Heart right ventricle (tissue), 16 donors: ENCODE measurements around the gene CABLES1. TPM values are rescaled to one million over a fixed set of nuclear protein-coding genes. Genes with fewer than 3 reads are reported as not detected.
A peak's percentile ranks its signal among the peaks of the same experiment; 100 is the strongest.

ENCODE experiments used
- ATAC-seq, 8 donors: fragments of 200-7000 bp; cut with Tn5 transposase; one replicate each; pipeline ENCODE4 v1.9.1; 2020; ENCODE audit warnings: mild to moderate bottlenecking in 8 of 8, moderate library complexity in 8 of 8, moderate number of reproducible peaks in 1 of 8
- DNase-seq, 2 donors: peaks; one replicate each; pipeline ENCODE4 v3.0.0-alpha.2; 2020
- H3K27ac ChIP-seq, 10 donors: fragments of 200-600 bp; sonication (generic) in 2 of 10; one replicate each; pipeline versions ENCODE4 v1.5.0 to v1.8.0; 2020 to 2022; ENCODE audit warnings: mild to moderate bottlenecking in 3 of 10
- H3K27me3 ChIP-seq, 7 donors: fragments of 200-600 bp; one replicate each; pipeline ENCODE4 v1.8.0; 2021 to 2022; ENCODE audit warnings: mild to moderate bottlenecking in 2 of 7
- H3K36me3 ChIP-seq, 9 donors: fragments of 200-600 bp; sonication (generic) in 1 of 9; one replicate each; pipeline versions ENCODE4 v1.5.0 to v1.8.0; 2020 to 2022; ENCODE audit warnings: mild to moderate bottlenecking in 2 of 9
- H3K4me1 ChIP-seq, 9 donors: fragments of 200-600 bp; sonication (generic) in 1 of 9; one replicate each; pipeline versions ENCODE4 v1.5.0 to v1.8.0; 2020 to 2022; ENCODE audit warnings: mild to moderate bottlenecking in 4 of 9
- H3K4me3 ChIP-seq, 10 donors: fragments of 200-600 bp; sonication (generic) in 2 of 10; one replicate each; pipeline versions ENCODE4 v1.5.0 to v1.8.0; 2020 to 2022; ENCODE audit warnings: mild to moderate bottlenecking in 7 of 10, moderate library complexity in 2 of 10
- H3K9me3 ChIP-seq, 11 donors: fragments of 200-600 bp in 10 of 11; sonication (generic) in 2 of 11; one replicate each; pipeline versions ENCODE4 v1.5.0 to v1.8.0; 2013 to 2022; ENCODE audit warnings: mild to moderate bottlenecking in 2 of 11, control low read depth in 1 of 11, moderate library complexity in 1 of 11
- WGBS, 2 donors: extraction: QIAGEN DNeasy Blood & Tissue Kit; methylation state at CpG; one replicate each; pipeline ENCODE4 v1.1.7; 2013; ENCODE audit warnings: inconsistent platforms in 1 of 2; 5-methylcytosine and 5-hydroxymethylcytosine counted together
- intact Hi-C, 10 donors: fragments of 100-400 bp; cut with DNase I; formaldehyde crosslinking; loops; one replicate each; pipeline versions ENCODE4 v1.11.1 to v1.14.2; 2022
- polyA plus RNA-seq, 2 donors: library from polyadenylated mRNA; stranded (reverse); fragments of 200-250 nt; gene quantifications; one replicate each; pipeline ENCODE4 v1.2.3, GENCODE V29; 2013
- total RNA-seq, 10 donors: library from RNA; stranded (reverse); fragmentation: NEBNext Ultra II Directional in 3 of 10; extraction: Animal tissue kit (Norgen Biotek cat#: 25700) in 3 of 10; gene quantifications; one replicate each; pipeline versions ENCODE4 v1.2.1 to v1.2.4, GENCODE V29; 2021 to 2023
- TF ChIP-seq, protein P1 (sequence below), 9 donors: fragments of 200-600 bp; sonication (generic) in 2 of 9; IDR thresholded peaks; one replicate each; pipeline versions ENCODE4 v1.5.0 to v1.8.0; 2021 to 2022; ENCODE audit warnings: antibody characterized with exemption in 9 of 9, mild to moderate bottlenecking in 5 of 9, moderate library complexity in 1 of 9
- donor health status: Arrhythmogenic right ventricular cardiomyopathy.
- donor health status: ischemic (EF 13 %, LVEDD 7.1; RV severe dilation, severe dysfunction).
- donor health status: healthy with polysubstance abuse.
- donor health status: DM: no; HTN: yes; CAD: no.
- donor health status: DM: no; HTN: no; CAD: no.
- donor health status: ischemic (EF 25% LVEDD 6.9; RV normal size, moderate dysfunction).
- donor health status: ischemic (EF 25% LVEDD 5.7; RV mildly dilated, moderate dysfunction).
- donor health status: healthy.
- donor health status: DM: yes; HTN: yes; CAD: no.
- donor health status: Ischemic cardiomyopathy.
- donor health status: ischemic (EF 35%, LVEDD 5.7; RV mildly dilated, moderate dysfunction).
- donor health status: nonischemic (EF 11% LVEDD 7.7; RV severe dilation, severe dysfunction).
- donor health status: DM: yes; HTN: yes; CAD: no.
- donor health status: PGD.
- donor health status: ischemic (EF 29% LVEDD 5.4; RV normal size, mild dysfunction).
- donor health status: nonischemic (EF 23%, LVEDD 6.1; RV moderate dilation, normal function).

The CABLES1 gene
- total and polyA plus RNA-seq, 12 donors: 1.0 to 2.2 (median 1.8) TPM

DNA sequence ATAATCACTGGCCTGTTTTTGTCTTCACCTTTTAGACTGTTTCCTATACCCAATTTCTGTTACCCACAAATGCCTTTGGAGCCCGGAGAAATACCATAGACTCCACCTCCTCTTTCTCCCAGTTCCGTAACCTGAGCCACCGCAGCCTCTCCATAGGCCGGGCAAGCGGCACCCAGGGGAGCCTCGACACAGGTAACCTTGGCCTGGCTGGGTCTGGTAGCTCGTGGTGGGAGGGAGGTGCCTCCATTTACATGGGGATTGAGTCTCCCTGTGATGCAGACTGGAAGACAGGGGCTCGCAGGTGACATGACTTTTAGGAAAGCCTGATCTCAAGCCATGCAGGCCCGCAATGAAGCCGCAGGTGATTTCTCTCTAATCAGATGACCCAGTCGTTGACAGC lies 100.6 kb downstream of the CABLES1 start:
- Histone ChIP-seq H3K4me1 (peaks cover 12 to 39% (median 35%) of the 10 kb centered on the region in 9 donors), H3K27ac (no peak overlapping the region), H3K36me3 (no peaks in the 10 kb centered on the region), H3K9me3 (no peaks in the 10 kb centered on the region), H3K27me3 (no peaks in the 10 kb centered on the region), H3K4me3 (no peak overlapping the region)
- intact Hi-C loops: loop anchor here in 4 of 10 donors (5.0 to 10.0 kb wide), 3 partner anchors 101 to 121 kb away; partner anchors contain the start of gene CABLES1 (in 3 of the 4)
- DNase-seq (no peak), ATAC-seq (no peak)
- TF ChIP-seq, protein P1, sequence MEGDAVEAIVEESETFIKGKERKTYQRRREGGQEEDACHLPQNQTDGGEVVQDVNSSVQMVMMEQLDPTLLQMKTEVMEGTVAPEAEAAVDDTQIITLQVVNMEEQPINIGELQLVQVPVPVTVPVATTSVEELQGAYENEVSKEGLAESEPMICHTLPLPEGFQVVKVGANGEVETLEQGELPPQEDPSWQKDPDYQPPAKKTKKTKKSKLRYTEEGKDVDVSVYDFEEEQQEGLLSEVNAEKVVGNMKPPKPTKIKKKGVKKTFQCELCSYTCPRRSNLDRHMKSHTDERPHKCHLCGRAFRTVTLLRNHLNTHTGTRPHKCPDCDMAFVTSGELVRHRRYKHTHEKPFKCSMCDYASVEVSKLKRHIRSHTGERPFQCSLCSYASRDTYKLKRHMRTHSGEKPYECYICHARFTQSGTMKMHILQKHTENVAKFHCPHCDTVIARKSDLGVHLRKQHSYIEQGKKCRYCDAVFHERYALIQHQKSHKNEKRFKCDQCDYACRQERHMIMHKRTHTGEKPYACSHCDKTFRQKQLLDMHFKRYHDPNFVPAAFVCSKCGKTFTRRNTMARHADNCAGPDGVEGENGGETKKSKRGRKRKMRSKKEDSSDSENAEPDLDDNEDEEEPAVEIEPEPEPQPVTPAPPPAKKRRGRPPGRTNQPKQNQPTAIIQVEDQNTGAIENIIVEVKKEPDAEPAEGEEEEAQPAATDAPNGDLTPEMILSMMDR (IDR thresholded peaks at IDR 0.05): no peak
- WGBS, 2 donors: 86 to 88% methylated on average over 11 of the region's 11 CpGs

DNA sequence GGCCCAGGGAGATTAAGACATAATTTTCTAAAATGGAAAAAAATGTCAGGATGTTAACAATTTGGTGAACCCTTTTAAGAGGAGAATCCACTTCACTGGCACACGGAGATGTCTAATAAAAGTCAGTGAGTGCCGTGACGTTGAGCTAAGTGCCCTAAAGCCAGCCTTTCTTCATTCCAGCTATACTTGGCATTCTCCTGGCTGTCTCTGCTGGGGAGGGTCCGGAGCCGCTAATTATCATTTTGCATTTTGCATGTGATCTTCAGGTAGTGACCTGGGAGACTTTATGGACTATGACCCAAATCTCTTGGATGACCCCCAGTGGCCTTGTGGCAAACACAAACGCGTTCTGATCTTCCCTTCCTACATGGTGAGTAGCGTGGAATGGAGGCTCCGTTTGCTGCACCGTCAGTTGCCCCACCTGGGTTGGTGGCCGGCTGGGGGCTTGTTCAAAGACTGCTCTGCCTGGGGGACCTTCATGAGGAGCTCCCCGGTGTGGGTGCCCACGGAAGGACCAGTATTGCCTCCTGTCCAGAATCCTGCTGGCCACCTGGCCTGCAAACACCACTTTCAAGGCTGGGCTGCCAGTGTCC lies 101.7 kb downstream of the CABLES1 start:
- intact Hi-C loops: loop anchor here in 4 of 10 donors (5.0 to 10.0 kb wide), 3 partner anchors 102 to 120 kb away; partner anchors contain the start of gene CABLES1 (in 3 of the 4)
- Histone ChIP-seq H3K9me3 (no peaks in the 10 kb centered on the region), H3K36me3 (no peaks in the 10 kb centered on the region), H3K4me3 (peak overlapping the region in 1 of 10 donors; percentile 45), H3K27me3 (no peaks in the 10 kb centered on the region), H3K27ac (peak overlapping the region in 8 of 10 donors; percentile 51 to 84 (median 80)), H3K4me1 (peaks cover 12 to 28% (median 27%) of the 10 kb centered on the region in 9 donors)
- WGBS, 2 donors: 91 to 92% methylated on average over 13 of the region's 13 CpGs
- peak in 2 of 8 donors; percentile 15 for ATAC-seq
- TF ChIP-seq, protein P1 (IDR thresholded peaks at IDR 0.05): no peak
- DNase-seq: no peak

DNA sequence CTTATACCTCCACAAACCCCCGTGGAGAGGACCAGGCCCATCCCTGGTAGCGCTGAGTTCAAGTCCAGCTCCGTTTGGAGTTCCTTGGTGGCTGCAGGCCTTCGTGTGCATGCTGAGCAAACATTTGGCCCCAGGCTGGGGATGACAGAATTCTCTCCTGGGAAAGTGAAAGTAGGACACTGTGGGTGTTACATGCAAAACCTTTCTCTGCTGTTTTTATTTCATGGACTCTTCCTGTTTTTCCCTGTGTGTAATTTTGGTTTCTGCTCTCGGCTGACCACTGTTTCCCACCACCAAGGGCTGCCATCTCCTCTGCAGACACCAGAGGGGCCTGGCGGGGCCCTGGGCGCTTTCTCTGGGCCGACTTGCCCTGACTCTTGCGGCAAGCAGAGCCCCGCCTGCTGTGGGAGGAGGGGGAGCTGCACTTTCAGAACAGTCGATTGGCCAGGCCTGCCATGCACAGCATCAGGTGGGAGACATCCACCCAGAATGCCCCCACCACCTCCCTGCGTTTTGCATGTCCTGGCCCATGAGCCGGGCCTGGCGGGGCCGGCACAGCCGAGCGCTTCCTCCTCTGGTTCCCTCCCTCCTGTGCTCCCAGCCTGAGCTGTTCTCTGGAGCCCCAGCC lies 102.4 kb downstream of the CABLES1 start:
- H3K4me1 ChIP-seq: peaks cover 12 to 23% (median 21%) of the 10 kb centered on the region in 9 donors
- no peaks in the 10 kb centered on the region for H3K36me3 ChIP-seq
- intact Hi-C loops: loop anchor here in 4 of 10 donors (5.0 to 10.0 kb wide), 3 partner anchors 103 to 120 kb away; partner anchors contain the start of gene CABLES1 (in 3 of the 4)
- TF ChIP-seq, protein P1 (IDR thresholded peaks at IDR 0.05): peak in 5 of 9 donors; percentile 14 to 39 (median 31)
- 28 to 42% methylated on average over 17 of the region's 17 CpGs for WGBS, 2 donors
- peak overlapping the region; percentile 51 to 84 (median 80) for H3K27ac ChIP-seq
- DNase-seq (peak; percentile 53 to 54), ATAC-seq (peak; percentile 70 to 85 (median 80))
- no peaks in the 10 kb centered on the region for H3K27me3 ChIP-seq
- H3K4me3 ChIP-seq: peak overlapping the region; percentile 12 to 48 (median 32)
- no peaks in the 10 kb centered on the region for H3K9me3 ChIP-seq

DNA sequence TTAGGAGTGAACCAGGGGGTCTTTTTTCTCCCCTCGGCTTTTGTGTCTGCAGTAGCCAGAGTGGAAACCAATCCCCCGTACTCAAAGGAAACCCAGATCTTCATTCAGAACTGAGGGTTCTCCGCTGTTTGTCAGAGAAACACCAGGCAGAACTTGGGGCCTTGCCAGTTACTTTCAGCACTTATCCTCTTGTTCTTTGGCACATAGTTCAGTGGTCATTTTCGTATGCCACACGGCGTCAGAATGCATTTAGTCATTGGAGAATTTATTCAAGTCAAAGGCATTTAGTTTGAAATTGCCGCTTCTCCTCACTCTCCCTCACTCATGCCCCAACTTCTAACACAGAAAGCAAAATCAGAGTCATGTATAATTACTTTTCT lies 102.9 kb downstream of the CABLES1 start:
- intact Hi-C loops: loop anchor here in 4 of 10 donors (5.0 to 10.0 kb wide), 3 partner anchors 103 to 119 kb away; partner anchors contain the start of gene CABLES1 (in 3 of the 4)
- peaks cover 12 to 25% (median 21%) of the 10 kb centered on the region in 9 donors for H3K4me1 ChIP-seq
- no peaks in the 10 kb centered on the region for H3K9me3 ChIP-seq
- TF ChIP-seq, protein P1 (IDR thresholded peaks at IDR 0.05): no peak
- 29% methylated on average over 7 of the region's 7 CpGs for WGBS, 2 donors
- H3K36me3 ChIP-seq: no peaks in the 10 kb centered on the region
- no peaks in the 10 kb centered on the region for H3K27me3 ChIP-seq
- DNase-seq (peak in 1 of 2 donors; percentile 51), ATAC-seq (peak in 7 of 8 donors; percentile 5 to 66 (median 46))
- H3K4me3 ChIP-seq: peak overlapping the region; percentile 12 to 48 (median 32)
- H3K27ac ChIP-seq: peak overlapping the region; percentile 51 to 84 (median 80)
